ENCODE data around the gene MPZL2.

MPZL2 gene

GRCh38 chr11:118295199-118295598, 31.1 kb upstream of the MPZL2 start:
- no peaks in the 10 kb centered on the region for H3K27me3 Mint-ChIP-seq
- peaks cover 1% of the 10 kb centered on the region for H3K36me3 Mint-ChIP-seq (ENCODE audit: low read depth)
- no peak for DNase-seq
- H3K4me1 Mint-ChIP-seq = peaks cover 28% of the 10 kb centered on the region
- H3K9me3 Mint-ChIP-seq = no peaks in the 10 kb centered on the region
- H3K4me3 Mint-ChIP-seq = no peak overlapping the region
- no peak overlapping the region for H3K27ac Mint-ChIP-seq
- no peak for ATAC-seq

- Mint-ChIP-seq H3K9me3 (peaks cover 8% of the 10 kb centered on the region), H3K27ac (no peak overlapping the region), H3K36me3 (ENCODE audit: low read depth) (peaks cover 3% of the 10 kb centered on the region), H3K27me3 (no peaks in the 10 kb centered on the region), H3K4me3 (no peak overlapping the region), H3K4me1 (peaks cover 35% of the 10 kb centered on the region)
- ATAC-seq (no peak), DNase-seq (no peak)
Observed at GRCh38 chr11:118294053-118294452, 30.0 kb upstream of the MPZL2 start.

GRCh38 chr11:118291477-118292135, 27.5 kb upstream of the MPZL2 start:
- ATAC-seq = no peak
- no peak overlapping the region for H3K27ac Mint-ChIP-seq
- H3K36me3 Mint-ChIP-seq (ENCODE audit: low read depth) = peaks cover 3% of the 10 kb centered on the region
- no peaks in the 10 kb centered on the region for H3K27me3 Mint-ChIP-seq
- peaks cover 8% of the 10 kb centered on the region for H3K9me3 Mint-ChIP-seq
- no peak for DNase-seq
- H3K4me3 Mint-ChIP-seq = no peak overlapping the region
- peaks cover 42% of the 10 kb centered on the region for H3K4me1 Mint-ChIP-seq

- ATAC-seq (peak; percentile 66), DNase-seq (peak; percentile 36)
Observed at GRCh38 chr11:118290923-118291322, 26.8 kb upstream of the MPZL2 start.

GRCh38 chr11:118289401-118289800, 25.3 kb upstream of the MPZL2 start:
- Mint-ChIP-seq H3K4me1 (peaks cover 39% of the 10 kb centered on the region), H3K36me3 (ENCODE audit: low read depth) (peaks cover 3% of the 10 kb centered on the region), H3K27me3 (no peaks in the 10 kb centered on the region), H3K9me3 (peaks cover 8% of the 10 kb centered on the region), H3K4me3 (no peak overlapping the region), H3K27ac (no peak overlapping the region)
- DNase-seq (no peak), ATAC-seq (no peak)

More at GRCh38 chr11:118290923-118291322, 26.8 kb upstream of the MPZL2 start:
- Mint-ChIP-seq H3K9me3 (peaks cover 8% of the 10 kb centered on the region), H3K4me3 (no peak overlapping the region), H3K36me3 (ENCODE audit: low read depth) (peaks cover 3% of the 10 kb centered on the region), H3K4me1 (peaks cover 43% of the 10 kb centered on the region), H3K27ac (peak overlapping the region; percentile 43), H3K27me3 (no peaks in the 10 kb centered on the region)

GRCh38 chr11:118287006-118287405, 22.9 kb upstream of the MPZL2 start:
- ATAC-seq (peak; percentile 95), DNase-seq (no peak)
- H3K36me3 Mint-ChIP-seq (ENCODE audit: low read depth) = peaks cover 3% of the 10 kb centered on the region
- no peak overlapping the region for H3K4me3 Mint-ChIP-seq
- H3K4me1 Mint-ChIP-seq = peaks cover 49% of the 10 kb centered on the region
- no peaks in the 10 kb centered on the region for H3K27me3 Mint-ChIP-seq
- H3K27ac Mint-ChIP-seq = peak overlapping the region; percentile 64
- H3K9me3 Mint-ChIP-seq = peaks cover 8% of the 10 kb centered on the region

GRCh38 chr11:118286545-118286944, 22.4 kb upstream of the MPZL2 start:
- Mint-ChIP-seq H3K27me3 (no peaks in the 10 kb centered on the region), H3K27ac (peak overlapping the region; percentile 1), H3K9me3 (peaks cover 8% of the 10 kb centered on the region), H3K4me1 (peaks cover 51% of the 10 kb centered on the region), H3K36me3 (ENCODE audit: low read depth) (peaks cover 3% of the 10 kb centered on the region), H3K4me3 (no peak overlapping the region)
- DNase-seq (no peak), ATAC-seq (peak; percentile 10)

- Mint-ChIP-seq H3K27ac (no peak overlapping the region), H3K9me3 (no peaks in the 10 kb centered on the region), H3K4me3 (no peak overlapping the region), H3K36me3 (ENCODE audit: low read depth) (no peaks in the 10 kb centered on the region), H3K4me1 (peaks cover 40% of the 10 kb centered on the region), H3K27me3 (no peaks in the 10 kb centered on the region)
- DNase-seq = no peak
- ATAC-seq = no peak
Observed at GRCh38 chr11:118283756-118284350, 19.8 kb upstream of the MPZL2 start.

- Mint-ChIP-seq H3K27ac (no peak overlapping the region), H3K9me3 (no peaks in the 10 kb centered on the region), H3K36me3 (ENCODE audit: low read depth) (no peaks in the 10 kb centered on the region), H3K4me1 (peaks cover 40% of the 10 kb centered on the region), H3K27me3 (no peaks in the 10 kb centered on the region), H3K4me3 (no peak overlapping the region)
- ATAC-seq = no peak
- DNase-seq = no peak
Observed at GRCh38 chr11:118283037-118283636, 19.0 kb upstream of the MPZL2 start.

GRCh38 chr11:118282606-118283005, 18.5 kb upstream of the MPZL2 start:
- Mint-ChIP-seq H3K36me3 (ENCODE audit: low read depth) (no peaks in the 10 kb centered on the region), H3K27ac (no peak overlapping the region), H3K4me1 (peaks cover 40% of the 10 kb centered on the region), H3K4me3 (no peak overlapping the region), H3K27me3 (no peaks in the 10 kb centered on the region), H3K9me3 (no peaks in the 10 kb centered on the region)
- ATAC-seq = no peak
- DNase-seq = no peak

GRCh38 chr11:118281284-118281683, 17.2 kb upstream of the MPZL2 start:
- Mint-ChIP-seq H3K4me1 (peaks cover 42% of the 10 kb centered on the region), H3K9me3 (no peaks in the 10 kb centered on the region), H3K4me3 (peak overlapping the region; percentile 10), H3K27ac (peak overlapping the region; percentile 13), H3K36me3 (ENCODE audit: low read depth) (no peaks in the 10 kb centered on the region), H3K27me3 (no peaks in the 10 kb centered on the region)
- ATAC-seq = peak; percentile 30
- DNase-seq = no peak

- Mint-ChIP-seq H3K4me3 (no peak overlapping the region), H3K36me3 (ENCODE audit: low read depth) (no peaks in the 10 kb centered on the region), H3K9me3 (no peaks in the 10 kb centered on the region), H3K27me3 (no peaks in the 10 kb centered on the region), H3K27ac (peak overlapping the region; percentile 44), H3K4me1 (peaks cover 47% of the 10 kb centered on the region)
- peak; percentile 86 for ATAC-seq
- no peak for DNase-seq
Observed at GRCh38 chr11:118277312-118277711, 13.2 kb upstream of the MPZL2 start.

GRCh38 chr11:118276422-118276821, 12.3 kb upstream of the MPZL2 start:
- H3K4me3 Mint-ChIP-seq = no peak overlapping the region
- DNase-seq (no peak), ATAC-seq (no peak)
- no peaks in the 10 kb centered on the region for H3K27me3 Mint-ChIP-seq
- no peaks in the 10 kb centered on the region for H3K36me3 Mint-ChIP-seq (ENCODE audit: low read depth)
- H3K9me3 Mint-ChIP-seq = no peaks in the 10 kb centered on the region
- H3K4me1 Mint-ChIP-seq = peaks cover 42% of the 10 kb centered on the region
- peak overlapping the region; percentile 44 for H3K27ac Mint-ChIP-seq

GRCh38 chr11:118275176-118275575, 11.1 kb upstream of the MPZL2 start:
- H3K36me3 Mint-ChIP-seq (ENCODE audit: low read depth) = no peaks in the 10 kb centered on the region
- H3K27me3 Mint-ChIP-seq = no peaks in the 10 kb centered on the region
- peak; percentile 47 for ATAC-seq
- peak overlapping the region; percentile 9 for H3K27ac Mint-ChIP-seq
- no peak for DNase-seq
- peaks cover 35% of the 10 kb centered on the region for H3K4me1 Mint-ChIP-seq
- no peak overlapping the region for H3K4me3 Mint-ChIP-seq
- H3K9me3 Mint-ChIP-seq = no peaks in the 10 kb centered on the region

GRCh38 chr11:118274186-118274585, 10.1 kb upstream of the MPZL2 start:
- Mint-ChIP-seq H3K27ac (no peak overlapping the region), H3K9me3 (no peaks in the 10 kb centered on the region), H3K36me3 (ENCODE audit: low read depth) (no peaks in the 10 kb centered on the region), H3K27me3 (peaks cover 2% of the 10 kb centered on the region), H3K4me1 (peaks cover 33% of the 10 kb centered on the region), H3K4me3 (no peak overlapping the region)
- DNase-seq = no peak
- no peak for ATAC-seq

Data from activated naive CD8-positive, alpha-beta T cell treated with anti-CD3 and anti-CD28 coated beads, Interleukin-2, amount 50 U/mL, for 24 hours (primary cell).